G401 (cell line): ENCODE results near the gene SLC6A20. TPM values are rescaled to one million over a fixed set of nuclear protein-coding genes. Genes with fewer than 3 reads are reported as not detected.
"Not testable (repeated sequence)": the region's sequence is repeated elsewhere in the genome, so short reads cannot be mapped to it uniquely, and the experiment has no call there.

ENCODE experiments used
- DNase-seq: peaks from one replicate; pipeline ENCODE4 v3.0.0-alpha.2; 2015; ENCODE audit warnings: low spot score
- in situ Hi-C: cut with HindIII; loops from 2 replicates; pipeline ENCODE4 v1.10.0; 2016; ENCODE audit warnings: low sequenced_read_pairs, mixed read lengths
- total RNA-seq: library from RNA; depleted of rRNA; stranded (reverse); fragments of >200 nt; shearing (Covaris generic); gene quantifications from 2 replicates; pipeline ENCODE4 v1.2.3, GENCODE V29; 2014

SLC6A20 gene
- total RNA-seq, 1 experiment from 2014 or later, result 2.2 TPM

DNA sequence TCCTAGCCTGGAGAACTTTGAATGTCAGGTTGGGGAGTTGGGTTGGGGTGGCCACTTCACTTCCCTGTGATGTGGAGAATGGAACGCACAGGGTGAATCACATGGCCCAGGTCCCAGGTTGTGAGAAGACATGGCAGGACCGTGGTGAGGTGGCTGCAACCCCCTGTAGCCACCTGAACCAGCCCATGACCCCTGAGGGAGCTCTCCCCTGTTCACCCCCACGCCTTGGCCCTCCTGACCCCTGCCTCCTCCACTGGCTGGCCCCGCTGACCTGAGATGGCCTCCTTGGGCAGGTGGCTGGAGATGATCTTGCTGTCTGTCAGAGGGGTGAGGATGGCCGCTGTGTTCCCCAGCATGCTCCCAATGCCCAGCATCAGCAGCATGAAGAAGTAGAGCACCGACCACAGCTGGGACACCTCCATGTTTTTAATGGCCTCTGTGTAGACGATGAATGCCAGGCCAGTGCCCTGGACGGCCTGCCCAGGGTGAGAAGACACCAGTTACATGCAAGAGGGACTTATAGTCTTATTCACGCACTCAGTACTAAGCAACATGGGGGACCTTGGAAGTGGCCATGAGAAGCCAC lies 31.0 kb downstream of the SLC6A20 start:
- DNase-seq, result no peak
- in situ Hi-C loops, result no loop called here

DNA sequence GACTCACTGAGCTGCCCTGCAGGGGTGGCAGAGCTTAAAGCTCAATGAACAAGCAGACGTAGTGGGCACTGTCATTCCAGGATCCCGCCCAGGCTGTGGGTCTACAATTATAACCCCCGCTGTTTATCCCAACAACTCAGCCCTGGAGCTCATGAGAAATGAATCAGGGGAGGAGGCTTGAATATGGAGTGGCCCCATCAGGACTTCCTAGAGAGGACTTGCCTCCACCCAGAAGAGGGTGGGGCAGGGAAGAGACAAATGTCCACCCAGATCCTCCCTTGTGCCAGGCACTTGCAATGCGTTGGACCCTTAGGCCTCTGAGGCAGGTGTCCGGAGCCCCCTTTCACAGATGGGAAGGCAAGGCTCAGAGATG lies 33.0 kb downstream of the SLC6A20 start:
- in situ Hi-C loops, result no loop called here
- no peak for DNase-seq

DNA sequence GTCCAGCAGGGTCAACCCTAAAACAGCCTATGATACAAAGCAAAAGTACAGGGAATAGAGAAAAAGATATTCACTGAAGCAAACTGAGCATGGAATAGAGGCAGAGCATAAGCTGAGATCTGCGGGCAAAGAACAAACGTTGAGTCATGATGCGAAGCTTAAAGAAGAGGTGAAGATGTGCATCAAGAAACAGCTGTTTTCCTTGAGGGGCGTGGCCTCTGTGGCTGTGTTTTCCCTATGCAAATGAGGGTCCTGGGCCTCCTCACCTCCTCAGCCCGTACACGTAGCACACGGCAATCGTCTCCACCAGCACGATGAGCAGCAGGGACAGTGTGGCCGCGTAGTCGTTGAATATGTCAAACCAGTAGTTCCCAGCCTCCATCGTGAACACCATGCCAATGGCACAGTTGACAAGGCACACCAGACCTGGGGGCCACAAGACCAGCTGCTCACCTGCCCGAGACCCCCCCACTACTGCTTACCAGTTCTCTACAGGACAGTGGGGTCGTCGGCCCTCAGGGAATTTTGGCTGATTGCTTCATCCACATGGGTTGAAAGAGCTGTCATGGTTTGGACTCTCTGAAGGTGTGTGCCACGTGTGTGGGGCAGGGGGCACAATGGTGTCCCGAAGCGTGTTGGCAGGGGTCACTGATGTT lies 33.6 kb downstream of the SLC6A20 start:
- in situ Hi-C loops, result no loop called here
- DNase-seq, result no peak

DNA sequence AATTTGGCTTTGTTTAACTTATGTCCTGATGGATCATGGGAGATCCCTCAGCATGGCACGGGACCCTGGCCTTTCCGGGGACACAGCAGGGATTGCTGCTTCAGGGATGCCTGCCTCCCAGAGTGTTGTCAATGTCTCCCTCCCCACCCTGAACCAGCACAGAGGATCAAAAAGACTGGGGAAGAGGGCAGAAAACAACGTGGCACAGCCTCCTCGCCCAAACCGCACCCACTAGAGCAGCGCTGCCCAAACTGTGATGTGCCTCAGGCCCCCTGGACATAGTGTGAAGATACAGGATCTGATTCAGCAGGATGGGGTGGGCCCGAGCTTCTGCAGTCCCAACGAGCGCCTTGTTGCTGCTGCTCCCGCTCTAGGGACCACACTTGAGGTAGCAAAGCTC lies 34.5 kb downstream of the SLC6A20 start:
- in situ Hi-C loops, result no loop called here
- DNase-seq, result no peak

DNA sequence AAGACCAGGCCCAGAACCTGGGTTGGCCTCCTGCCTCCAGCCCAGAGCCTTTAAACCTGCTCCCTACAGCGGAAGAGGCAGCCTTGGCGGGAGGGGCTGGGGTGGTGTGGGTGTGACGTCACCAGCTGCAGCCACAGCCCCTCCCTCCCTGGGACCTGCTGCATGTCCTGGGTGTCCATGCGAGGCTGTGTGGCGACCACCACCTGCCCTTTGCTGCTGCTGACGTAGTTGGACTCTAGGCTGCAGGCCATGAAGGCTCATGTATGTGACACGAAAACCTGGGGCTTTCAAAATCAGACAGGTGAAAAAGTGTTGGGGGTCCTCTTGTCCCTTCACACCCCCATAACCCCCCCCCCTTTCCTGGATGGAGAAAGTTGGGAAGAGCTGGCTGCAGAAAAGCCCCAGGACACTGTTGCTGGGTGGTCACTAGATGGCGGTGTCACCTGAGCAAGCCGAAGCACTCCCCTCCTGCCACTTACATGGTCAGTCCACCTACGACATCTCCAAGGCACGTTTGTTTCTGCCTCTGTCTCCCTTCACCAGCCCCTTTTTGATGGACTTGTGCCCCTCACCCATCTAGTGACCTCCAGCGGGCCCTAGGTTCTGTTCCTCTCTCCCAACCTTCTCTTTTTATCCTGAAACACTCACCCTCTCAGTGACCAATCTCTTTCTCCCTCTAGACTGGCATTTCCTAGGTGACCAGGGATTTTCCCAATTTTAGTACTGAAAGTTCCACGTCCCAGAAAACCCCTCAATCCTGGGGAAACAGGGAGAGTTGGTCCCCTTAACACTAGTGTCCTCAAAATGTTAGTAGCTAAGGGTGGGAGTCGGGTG lies 35.2 kb downstream of the SLC6A20 start:
- DNase-seq, result peak; percentile 51

DNA sequence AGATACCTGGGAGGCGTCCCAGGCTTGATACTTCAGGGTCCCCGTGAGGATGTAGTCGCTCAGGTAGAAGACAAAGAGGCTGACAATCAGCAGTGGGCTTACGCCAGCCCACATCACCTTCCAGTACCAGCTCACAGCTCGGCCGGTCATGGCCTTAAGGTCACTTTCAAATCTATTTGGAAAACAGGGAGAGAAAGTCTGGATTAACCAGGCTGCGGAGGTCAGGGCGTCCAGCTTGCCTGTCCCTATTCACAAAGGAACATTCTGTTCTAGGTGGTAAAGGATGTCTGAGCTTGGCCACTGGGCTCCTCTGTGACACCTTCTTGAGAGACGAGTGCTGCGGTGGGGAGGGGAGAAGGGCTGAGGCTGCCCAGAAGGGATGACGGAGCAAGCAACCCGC lies 36.5 kb downstream of the SLC6A20 start:
- in situ Hi-C loops, result no loop called here
- no peak for DNase-seq

More for the DNA sequence above, 35.2 kb downstream of the SLC6A20 start:
- in situ Hi-C loops, result no loop called here

DNA sequence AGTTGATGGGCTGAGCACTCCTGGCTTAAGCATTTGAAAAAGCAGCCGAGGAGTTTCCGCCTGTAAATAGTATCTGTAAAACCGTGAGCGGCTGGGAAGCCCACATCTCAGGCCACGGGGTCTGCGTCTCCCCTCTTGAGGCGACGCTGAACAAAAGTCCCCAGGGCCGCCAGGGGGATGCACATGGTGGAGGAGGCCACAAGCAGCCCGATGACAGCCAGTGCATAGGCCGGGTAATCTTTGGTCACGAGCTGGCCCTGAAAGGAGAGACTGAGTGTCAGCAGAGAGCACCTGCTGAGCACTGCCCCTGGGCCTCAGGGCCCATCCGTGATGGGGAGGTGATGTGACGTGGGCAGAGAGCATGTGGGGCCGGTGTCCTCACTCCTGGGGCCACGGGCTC lies 37.5 kb downstream of the SLC6A20 start:
- in situ Hi-C loops, result no loop called here
- DNase-seq, result no peak

DNA sequence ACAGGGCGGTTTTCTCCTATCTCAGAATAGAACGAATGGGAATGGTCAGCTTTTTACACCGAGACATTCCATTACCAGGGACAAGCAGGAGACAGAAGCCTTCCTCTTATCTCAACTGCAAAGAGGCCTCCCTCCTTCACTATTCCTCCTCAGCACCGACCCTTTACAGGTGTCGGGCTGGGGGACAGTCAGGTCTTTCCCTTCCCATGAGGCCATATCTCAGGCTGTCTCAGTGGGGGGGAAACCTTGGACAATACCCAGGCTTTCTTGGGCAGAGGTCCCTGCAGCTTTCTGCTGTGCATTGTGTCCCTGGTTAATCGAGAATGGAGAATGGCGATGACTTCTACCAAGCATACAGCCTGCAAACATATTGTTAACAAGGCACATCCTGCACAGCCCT lies 39.2 kb downstream of the SLC6A20 start:
- DNase-seq, in situ Hi-C loops: not testable (repeated sequence)

DNA sequence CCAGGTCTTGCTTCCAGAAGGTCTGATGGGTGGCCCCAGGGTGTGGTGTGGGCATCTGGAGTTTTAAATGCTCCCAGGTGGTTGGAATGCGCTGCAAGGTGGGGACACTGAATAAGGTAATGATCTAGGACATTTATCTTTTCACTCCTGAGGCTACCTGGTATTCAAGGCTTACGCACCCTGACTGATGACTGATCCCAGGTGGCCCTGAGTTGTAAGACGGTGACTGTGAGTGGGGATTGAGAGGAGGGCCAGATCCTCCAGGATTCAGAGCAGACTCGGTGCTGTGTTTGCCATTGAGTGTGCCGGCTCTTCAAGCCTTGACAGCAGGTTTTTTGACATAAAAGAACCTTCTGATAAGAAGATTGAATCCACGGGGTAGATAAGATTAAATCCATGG lies 40.3 kb downstream of the SLC6A20 start:
- in situ Hi-C loops, result no loop called here
- DNase-seq, result no peak

DNA sequence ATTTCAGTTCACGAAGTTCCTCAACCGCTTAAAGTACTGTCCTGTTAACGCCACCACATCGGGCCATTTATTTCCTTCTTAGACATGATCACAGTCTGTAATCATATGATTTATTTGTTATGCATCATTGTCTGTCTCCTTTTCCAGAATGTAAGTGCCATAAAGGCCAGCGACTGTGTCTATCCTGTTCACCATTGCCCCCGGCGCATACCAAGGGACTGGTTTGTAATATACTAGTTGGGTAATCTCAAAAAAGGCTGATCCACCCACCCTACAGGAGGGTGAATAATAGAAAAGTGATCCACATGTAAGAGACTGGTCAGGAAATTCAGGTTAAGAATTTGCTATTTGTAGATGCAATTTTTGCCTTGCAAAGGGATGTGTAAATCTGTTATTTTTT lies 41.9 kb downstream of the SLC6A20 start:
- DNase-seq, result no peak
- in situ Hi-C loops, result no loop called here

DNA sequence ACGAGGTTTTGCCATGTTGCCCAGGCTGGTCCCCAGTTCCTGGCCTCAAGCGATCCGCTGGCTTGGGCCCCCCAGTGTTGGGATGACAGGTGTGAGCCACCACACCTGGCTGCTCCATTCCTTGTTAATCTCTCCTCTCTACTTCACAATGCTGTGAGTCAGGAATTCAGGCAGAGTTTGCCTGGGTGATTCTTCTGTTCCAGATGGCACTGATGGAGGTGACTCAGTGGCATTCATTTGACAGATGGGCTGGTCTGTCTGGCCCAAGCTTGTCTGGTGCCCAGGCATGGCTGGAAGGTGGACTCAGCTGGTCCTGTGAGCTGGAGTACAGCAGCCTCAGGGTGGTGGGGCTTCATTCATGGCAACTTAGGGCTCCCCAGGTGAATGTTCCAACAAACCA lies 43.2 kb downstream of the SLC6A20 start:
- in situ Hi-C loops, result no loop called here
- DNase-seq, result no peak

DNA sequence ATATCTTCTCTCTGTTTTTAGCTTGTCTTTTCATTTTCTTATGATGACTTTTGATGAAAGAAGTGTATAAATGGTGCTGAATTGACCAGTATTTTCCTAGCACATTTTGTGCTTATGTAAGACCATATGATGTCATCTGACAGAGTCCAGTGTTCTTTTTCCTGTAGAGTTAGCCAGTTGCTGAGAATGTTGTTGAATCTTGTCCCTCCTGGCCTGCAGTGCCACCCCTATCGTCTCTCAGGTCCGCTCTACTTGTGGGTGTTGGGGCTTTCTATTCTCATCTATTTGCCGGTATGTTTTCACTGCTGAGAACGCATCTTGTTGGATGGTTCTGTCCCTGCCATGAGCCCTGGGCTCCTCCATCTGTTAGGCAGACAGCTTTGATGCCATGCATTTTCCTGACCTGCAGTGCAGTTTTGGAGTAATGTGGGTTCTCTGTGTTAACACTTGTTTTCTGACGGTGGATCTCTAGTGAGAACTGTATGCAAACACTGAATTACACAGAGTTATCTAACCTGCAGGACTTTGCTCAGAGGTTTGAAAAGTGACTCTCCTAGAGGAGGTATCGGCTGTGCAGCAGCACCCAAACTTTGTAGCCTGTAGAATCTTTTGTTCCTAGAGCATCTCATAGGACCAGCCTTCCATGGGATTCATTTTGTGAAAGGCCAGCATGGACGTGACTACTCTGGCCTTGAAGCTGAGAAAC lies 44.6 kb downstream of the SLC6A20 start:
- DNase-seq, result peak; percentile 72
- in situ Hi-C loops, result no loop called here

DNA sequence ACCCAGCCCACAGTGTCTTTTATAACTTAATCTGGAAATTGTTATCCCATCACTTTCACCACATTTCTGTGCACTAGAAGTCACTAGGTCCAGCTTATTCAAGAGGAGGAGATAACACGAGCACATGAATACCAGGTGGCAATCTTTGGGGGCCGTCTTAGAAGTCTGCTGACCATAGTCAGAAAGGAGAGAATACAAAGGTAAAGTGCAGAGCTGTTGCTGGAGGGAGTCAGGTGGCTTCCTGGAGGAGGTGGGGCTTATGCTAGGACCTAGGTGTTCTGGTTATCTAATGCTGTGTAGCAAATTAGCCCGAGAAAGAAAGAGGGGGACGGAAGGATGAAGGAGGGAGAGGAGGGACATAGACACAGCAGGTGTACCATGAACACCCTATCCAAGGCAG lies 46.5 kb downstream of the SLC6A20 start:
- DNase-seq, result no peak
- in situ Hi-C loops, result no loop called here

DNA sequence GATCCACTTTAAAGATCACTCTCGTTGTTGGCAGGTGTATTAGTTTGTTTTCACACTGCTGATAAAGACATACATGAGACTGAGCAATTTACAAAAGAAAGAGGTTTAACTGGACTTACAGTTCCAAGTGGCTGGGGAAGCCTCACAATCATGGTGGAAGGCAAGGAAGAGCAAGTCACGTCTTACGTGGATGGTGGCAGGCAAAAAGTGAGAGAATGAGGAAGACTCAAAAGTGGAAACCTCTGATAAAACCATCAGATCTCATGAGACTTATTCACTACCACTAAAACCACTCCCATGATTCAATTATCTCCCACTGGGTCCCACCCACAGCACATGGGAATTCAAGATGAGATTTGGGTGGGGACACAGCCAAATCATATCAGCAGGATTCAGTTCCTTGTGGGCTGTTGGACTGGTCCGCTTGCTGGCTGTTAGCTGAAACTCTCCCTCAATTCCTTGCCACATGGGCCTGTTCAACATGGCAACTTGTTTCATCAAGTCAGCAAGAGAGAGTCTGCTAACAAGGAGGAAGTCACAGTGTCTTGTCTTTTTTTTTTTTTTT lies 47.2 kb downstream of the SLC6A20 start:
- DNase-seq, in situ Hi-C loops: not testable (repeated sequence)

DNA sequence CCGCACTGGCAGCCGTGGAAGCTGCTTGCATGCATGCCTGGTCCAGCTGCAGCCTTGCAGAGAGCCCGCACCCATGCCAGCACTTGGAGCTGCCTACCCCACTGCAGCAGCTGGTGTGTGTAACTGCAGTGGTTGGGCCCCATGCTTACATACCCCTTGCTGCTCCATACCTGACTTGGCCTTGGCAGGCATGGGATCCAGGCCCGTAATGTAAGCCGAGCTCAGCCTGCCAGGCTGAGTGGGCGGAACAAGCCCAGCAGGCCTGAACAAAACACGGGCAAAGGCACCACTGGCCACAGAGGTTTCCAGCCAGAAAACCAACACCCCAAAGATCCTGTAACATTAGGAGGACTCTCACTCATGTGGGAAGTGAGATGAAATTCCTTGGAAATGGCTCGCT lies 48.3 kb downstream of the SLC6A20 start:
- no peak for DNase-seq
- in situ Hi-C loops, result no loop called here

DNA sequence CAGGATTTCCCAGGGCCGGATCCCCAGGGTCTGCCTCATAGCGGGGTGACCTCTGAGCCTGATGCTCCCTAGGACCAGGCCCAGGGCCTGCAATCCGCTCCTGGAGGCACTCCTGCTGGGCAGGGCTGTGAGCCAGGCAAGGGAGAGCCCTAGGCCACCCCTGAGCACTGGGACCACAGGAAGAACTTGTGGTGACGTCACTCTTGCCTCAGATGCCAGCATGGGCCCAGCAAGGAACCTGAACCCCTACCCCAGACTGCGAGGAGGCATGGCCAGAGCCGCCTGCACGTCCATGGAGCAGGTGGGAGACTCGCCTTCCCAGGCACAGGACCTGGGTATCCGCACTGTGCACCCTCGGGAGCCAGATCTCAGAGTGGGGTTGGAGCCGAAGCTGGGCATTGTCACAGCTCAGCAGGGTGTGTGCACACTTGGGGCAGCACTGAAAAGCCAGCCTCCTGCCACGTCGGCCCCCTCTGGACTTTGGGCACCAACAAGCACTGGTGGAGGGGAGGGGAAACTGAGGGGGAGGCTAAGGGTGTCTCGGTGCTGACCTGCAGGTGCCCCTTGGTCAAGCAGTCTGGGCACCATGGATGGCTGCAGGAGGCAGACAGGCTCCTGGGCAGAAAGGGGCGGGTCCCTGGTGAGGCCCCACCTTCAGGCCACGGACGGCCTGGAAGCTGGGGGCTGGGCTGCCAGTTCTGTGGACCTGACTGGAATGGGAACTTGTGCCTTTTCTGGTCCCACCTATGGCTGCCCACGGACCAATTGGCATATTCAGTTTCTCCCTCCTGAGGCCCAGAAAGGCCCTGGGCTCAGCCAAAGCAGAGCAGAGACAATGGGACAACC lies 49.3 kb downstream of the SLC6A20 start:
- no peak for DNase-seq
- in situ Hi-C loops, result no loop called here

DNA sequence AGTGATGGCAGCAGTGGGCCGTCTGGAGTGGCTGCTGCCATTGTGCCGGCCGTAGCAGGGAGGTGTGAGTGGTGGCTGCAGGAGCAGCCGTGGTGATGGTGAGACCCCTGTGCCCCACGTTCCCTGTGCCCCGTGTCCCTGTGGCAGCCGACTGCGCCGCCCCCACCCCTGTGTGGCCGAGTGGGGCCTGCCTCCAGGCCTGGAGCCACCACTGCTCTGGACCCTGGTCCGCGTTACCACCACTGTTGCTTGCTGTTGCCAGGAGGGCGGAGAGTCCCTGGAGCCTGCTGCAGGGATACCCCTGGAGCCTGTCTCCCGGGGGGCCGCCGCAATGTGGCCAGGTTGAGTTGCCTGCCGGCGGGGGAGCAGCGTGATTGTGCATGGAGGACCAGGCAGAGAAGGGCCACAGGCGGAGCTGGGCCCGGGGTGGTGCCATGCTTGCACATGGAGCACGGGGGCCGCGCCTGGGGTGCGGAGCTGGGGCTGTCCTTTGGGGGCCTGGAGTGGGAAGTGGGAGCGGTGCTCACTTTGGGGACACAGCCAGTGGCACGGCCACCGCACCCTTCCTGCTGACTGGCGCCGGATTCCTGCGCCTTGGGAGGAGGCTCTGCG lies 50.1 kb downstream of the SLC6A20 start:
- in situ Hi-C loops, result no loop called here
- no peak for DNase-seq

DNA sequence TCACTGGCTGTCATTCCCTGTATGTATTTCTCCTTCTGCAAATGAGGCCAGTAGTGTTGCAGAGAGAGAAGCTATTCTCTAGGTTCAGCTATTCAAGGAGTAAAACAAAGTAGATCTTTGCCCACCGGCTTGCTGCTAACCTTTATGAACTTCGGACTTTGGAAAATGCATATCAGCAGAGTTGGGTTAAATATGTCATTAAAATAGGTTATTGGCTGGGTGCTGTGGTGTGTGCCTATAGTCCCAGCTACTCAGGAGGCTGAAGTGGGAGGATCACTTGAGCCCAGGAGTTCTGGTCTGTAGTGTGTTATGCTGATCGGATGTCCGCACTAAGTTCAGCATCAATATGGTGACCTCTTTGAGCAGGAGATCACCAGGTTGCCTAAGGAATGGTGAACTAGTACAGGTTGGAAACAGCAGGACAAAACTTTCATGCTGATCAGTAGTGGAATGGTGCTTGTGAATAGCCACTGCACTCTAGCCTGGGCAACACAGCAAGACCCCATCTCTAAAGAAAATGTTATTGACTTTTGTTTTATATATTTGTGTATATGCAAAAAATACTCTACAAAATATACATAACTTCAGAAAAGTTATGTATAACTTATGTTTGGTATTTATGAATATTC lies 53.8 kb downstream of the SLC6A20 start:
- no peak for DNase-seq
- in situ Hi-C loops, result no loop called here
